NCI-H2196 treated with DMSO at 0.1 percent for 48 hours (cell line): ENCODE data around the gene TMEM135.

Source experiments
- DNase-seq: peaks from one replicate; lab custom pipeline; 2025; ENCODE audit not compliant: unreplicated experiment; lab: John Stamatoyannopoulos, UW

Gene TMEM135

DNA sequence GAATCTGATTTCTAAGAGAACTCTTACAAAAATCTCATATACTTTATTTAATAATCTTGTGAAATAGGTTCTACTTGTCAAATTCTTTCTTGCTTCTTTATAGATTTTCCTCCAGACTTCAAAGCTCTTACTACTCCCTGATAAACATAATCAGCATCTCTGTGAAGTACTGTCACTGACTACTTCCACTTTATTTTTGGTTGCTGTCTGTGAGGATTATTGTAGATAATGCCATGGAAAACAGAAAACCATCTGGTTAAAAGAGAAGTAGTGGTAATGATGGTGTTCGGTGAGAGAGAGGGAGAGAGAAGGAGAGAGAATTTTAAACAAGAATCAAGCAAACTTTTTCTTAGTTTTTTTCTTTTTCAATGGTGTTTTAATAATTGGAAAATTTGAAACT, 152.3 kb downstream of the TMEM135 start:
- DNase-seq: no peak

GRCh38 chr11:87193756-87194470, 156.2 kb downstream of the TMEM135 start:
- DNase-seq: no peak

DNA sequence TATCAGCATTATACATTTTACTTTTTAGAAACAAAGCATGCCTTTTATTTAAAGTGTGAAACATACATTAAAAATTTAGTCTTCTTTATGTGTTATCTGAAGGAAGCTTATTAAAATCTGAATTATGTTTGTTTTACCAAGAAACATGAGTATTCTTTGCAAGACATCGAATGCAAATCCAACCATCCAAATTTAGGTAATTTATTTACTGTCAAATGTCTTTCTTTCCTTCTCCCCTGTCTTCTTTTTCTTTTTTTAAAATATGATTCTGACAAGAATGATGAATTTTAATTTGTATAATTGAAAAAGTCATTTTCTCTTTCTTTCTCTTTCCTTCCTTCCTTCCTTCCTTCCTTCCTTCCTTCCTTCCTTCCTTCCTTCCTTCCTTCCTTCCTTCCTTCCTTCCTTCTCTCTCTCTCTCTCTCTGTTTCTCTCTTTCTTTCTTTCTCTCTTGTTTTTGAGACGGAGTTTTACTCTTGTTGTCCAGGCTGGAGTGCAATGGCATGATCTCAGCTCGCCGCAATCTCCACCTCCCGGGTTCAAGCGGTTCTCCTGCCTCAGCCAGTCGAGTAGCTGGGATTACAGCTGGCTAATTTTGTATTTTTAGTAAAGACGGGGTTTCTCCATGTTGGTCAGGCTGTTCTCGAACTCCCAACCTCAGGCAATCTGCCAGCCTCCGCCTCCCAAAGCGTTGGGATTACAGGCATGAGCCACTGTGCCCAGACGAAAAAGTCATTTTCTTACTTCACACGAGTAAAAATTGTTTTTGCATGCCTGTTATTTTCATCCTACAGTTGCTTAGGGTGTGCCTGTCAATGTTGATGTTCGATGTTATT, 157.5 kb downstream of the TMEM135 start:
- no peak for DNase-seq

DNA sequence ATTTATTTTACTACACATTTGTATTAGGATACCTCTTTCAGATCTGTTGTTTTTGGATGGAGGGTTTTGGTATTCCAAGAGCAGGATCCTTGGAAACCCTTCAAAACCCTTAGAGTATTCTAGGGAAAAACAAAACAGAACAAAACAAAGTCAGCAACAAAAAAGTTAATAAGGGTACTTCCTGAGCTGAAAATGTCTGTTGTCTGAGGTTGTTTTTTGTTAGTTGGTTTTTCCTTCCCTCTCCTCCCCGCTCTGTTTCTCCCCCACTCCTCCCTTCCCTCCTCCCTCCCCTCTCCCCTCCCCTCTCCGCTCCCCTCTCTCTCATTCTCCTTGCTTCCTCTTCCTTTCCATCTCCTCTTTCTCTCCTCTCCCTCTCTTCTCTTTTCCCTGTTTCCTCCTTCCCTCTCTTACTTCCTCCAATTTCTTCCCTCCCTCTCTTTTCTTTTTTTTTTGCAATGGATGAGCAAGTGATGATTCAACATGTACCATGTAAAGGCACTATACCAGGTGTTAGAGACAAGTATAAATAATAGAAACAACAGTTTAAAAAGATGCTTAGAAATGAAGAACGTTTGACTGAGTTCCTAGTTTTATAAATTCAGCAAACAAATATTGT, 160.6 kb downstream of the TMEM135 start:
- no peak for DNase-seq

DNA sequence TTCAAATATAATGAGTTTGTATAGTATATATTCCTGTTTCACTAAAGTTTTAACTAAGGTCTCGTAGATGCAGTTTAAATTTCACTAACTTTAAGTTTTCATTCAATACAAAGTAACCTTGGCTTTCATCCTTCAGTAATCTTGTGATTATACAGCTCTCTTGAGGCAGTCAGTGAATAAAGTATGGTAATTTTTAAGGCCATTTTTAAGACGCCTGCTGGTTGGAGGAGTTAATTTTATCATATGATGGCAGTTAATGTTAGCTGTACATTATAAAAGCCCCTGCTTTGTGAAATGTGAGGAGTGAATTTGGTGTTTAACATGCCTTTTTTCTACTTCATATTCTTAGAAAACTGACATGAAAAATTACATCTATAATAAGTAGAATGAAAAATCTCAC, 163.6 kb downstream of the TMEM135 start:
- no peak for DNase-seq

GRCh38 chr11:87203907-87204602, 166.3 kb downstream of the TMEM135 start:
- no peak for DNase-seq

DNA sequence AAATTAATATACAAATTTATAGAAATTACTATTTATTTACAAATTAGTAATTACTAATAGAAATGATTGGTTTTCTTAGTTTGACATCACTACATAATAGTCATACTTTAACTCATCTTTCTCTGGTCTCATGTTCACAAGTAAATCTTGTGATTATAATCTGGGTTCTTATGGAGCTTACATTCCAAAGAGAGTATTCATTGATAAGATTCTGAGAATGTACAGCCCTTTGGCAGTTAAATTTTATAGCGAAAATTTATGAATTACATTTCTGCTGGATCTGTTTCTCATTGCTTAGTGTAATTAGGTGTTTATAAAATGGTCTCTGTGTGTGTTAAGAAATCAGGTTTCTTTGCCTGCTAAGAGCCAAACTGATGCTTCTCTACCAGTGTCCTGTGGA, 175.2 kb downstream of the TMEM135 start:
- no peak for DNase-seq

- DNase-seq: no peak
These were observed 175.7 kb downstream of the TMEM135 start for GRCh38 chr11:87213444-87213843.

GRCh38 chr11:87215236-87215635, 177.5 kb downstream of the TMEM135 start:
- DNase-seq: no peak

DNA sequence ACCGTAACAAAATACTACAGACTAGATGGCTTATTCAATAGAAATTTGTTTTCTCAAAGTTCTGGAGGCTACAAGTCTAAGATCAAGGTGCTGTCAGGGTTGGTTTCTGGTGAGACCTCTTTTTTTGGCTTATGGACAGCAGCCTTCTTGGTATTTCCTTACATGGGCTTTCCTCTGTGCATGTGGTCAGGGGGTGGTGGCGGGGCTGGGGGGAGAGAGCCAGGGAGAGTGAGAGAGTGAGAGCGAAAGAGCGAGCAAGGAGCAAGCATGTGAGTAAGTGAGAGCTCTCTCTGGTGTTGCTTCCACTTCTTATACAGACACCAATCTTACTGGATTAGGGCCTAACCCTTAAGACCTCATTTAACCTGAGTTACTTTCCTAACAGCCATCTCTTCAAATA, 181.5 kb downstream of the TMEM135 start:
- no peak for DNase-seq

DNA sequence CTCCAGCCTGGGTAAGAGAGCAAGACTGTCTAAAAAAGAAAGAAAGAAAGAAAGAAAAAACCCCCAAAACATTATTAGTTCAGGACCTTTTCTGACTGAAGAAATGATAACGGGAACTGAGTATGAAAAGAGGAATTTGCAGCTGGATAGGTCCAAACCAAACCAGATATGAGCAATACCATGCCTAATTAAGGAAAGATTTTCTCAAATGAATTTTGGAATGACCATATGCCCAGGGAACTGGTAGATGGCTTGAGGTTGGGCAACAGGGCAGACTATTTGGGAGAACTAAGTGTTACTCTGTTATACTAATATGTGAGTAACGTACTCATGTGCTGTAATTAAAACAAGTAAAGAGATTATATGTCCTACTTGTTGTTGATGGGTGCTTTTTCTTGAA, 186.1 kb downstream of the TMEM135 start:
- no peak for DNase-seq

DNA sequence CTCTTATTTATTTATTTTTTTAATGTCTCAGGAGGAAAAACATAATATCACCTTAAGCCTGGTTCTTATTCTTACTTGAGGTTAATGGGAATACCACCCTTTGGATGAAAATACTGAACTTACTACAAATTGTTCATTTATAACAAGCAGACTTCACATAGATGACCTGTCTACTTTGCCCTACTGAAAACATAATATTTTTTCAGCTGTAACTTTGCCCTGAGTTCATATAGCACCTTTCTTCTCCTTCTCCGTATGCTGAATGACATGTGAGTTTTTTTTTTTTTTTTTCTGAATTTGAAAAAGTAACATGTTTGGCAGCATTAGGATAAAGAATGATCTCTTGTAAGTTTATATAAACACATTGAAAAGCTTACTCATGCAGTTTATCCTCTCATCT, 186.8 kb downstream of the TMEM135 start:
- no peak for DNase-seq

DNA sequence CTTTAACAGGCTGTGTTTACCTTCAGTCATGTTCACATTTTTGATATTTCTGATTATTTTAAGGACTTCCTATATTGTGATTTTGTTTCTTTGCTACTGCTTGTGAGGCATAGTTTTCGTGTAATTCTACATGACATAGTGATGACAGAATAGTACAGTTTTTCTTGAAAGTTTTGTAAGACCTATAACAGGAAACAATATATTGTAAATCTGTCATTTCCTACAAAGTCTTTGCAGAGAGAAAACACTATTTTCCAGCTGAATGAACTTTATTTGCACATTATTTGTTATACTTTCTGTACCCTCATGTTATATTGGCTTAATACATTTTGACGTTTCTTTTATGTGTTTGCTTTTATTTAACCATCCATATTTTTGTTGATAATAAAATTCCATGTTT, 191.1 kb downstream of the TMEM135 start:
- no peak for DNase-seq

DNA sequence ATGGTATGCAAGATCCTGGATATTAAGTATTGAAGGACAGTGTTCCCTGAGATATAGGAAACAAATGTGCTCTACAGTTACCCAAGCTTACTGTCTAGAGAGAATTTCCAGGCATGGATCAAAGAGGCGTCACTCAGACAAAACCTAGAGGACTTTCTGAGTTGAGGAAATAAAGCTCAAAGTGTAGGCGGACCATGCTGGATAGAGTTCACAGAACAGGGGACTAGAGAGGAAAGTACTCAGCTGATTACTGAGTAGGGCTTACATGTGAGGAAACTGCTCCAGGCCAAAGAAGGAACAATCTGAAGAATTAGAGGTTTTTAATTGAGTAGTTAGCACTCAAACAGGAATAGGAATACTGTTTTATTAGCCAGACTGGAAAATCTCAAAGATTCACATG, 193.3 kb downstream of the TMEM135 start:
- no peak for DNase-seq

- DNase-seq: no peak
These were observed 194.6 kb downstream of the TMEM135 start for GRCh38 chr11:87232320-87232719.

DNA sequence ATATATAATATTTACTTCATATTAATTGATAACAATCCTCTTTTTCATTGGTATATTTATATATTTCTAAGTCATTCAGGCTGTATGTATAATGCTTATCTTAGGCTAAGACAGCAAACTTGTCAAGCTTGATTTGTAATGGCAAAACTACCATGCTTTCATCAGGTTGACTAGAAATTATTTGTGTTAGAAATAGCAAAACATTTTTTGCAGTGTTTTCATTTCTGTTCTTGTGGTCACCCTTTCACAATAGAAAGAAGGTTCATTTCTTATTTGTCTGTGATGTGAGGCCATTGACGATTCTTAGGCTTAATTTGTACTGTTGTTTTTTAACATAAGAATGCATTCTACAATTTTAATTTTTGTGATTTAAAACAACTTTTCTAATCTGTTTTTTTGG, 197.6 kb downstream of the TMEM135 start:
- no peak for DNase-seq

GRCh38 chr11:87236368-87236767, 198.6 kb downstream of the TMEM135 start:
- no peak for DNase-seq

- no peak for DNase-seq
These were observed 201.3 kb downstream of the TMEM135 start for GRCh38 chr11:87239001-87239400.

DNA sequence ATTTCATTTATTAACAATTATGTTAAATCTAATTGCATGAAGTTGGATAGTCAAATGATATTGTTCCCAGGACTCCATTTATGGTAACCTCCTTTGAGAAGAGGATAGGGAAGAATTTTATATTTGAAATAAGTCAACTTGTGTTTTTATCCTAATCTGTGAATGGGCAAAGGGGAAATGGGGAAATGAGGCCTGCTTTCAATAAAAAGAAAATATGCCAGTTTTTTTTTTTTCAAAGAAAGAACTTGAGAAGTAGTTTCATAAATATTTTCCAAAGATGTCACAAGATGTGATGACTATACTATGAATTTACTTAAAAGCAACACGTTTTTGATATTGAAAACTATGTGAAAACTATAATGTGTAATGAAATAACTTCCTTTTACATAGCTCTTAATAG, 201.8 kb downstream of the TMEM135 start:
- no peak for DNase-seq

- no peak for DNase-seq
These were observed 213.8 kb downstream of the TMEM135 start for GRCh38 chr11:87251560-87251959.

DNA sequence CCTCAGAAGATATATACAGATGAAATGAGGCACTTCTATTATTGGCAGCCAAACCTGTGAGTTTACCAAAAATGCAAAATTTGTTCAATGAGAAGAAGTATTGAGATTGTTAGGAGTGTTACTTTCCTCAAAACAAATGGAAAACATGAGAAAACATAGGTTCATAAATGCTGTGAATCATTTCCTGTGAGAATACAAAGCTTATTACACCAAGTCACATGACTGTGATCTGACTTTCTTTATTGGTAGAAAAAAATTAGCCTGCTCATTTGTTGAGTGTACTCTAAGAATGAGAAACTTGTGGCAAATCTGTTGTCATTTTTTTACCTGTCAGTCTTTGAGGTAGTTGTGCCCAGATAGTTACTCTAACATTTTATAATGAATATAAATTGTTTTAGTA, 215.1 kb downstream of the TMEM135 start:
- DNase-seq: no peak

- no peak for DNase-seq
These were observed 216.8 kb downstream of the TMEM135 start for GRCh38 chr11:87254562-87254961.
